Keratinocyte (primary cell): ENCODE results near the gene NATD1.

Experiments used
- CTCF ChIP-seq, 3 experiments: IDR thresholded peaks in 1 of 3; conservative IDR thresholded peaks in 1 of 3; optimal IDR thresholded peaks in 1 of 3; 2 replicates in 2 of 3; 3 replicates in 1 of 3; pipeline versions ENCODE3 to v1.5.1; 2011; ENCODE audit warnings: low read length in 3 of 3, mild to moderate bottlenecking in 3 of 3, moderate library complexity in 2 of 3, control low read depth in 1 of 3, inconsistent platforms in 1 of 3; ENCODE audit not compliant: insufficient read depth in 2 of 3; ENCODE audit errors: extremely low read depth in 1 of 3
- EZH2 ChIP-seq: IDR thresholded peaks from one replicate; pipeline ENCODE4 v1.6.1; 2012; ENCODE audit warnings: inconsistent platforms, mild to moderate bottlenecking, low read length, moderate library complexity

DNA sequence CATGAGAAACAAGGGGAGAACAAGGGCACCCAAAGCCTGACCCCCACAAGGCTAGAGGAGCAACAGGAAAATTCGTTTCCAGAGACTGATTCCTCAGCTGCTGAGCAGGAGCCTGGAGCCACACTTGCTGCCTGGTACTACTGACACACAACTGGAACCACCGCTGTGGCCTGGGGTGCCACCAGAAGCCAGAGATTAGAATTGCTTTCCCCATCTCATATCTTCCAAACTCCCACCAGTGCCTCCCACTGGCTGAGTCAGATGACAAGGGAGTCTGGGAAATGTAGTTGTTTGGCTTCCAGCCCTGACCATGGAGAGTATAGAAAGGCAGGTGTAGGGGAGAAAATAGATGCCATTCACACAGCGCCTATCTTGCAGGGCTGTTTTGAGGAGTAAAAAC is 35.1 kb downstream of the NATD1 start:
- no peak for TF ChIP-seq CTCF (optimal IDR thresholded peaks at IDR 0.05 in 1 of 3, IDR thresholded peaks at IDR 0.05 in 1 of 3, conservative IDR thresholded peaks at IDR 0.05 in 1 of 3; ENCODE audit: extremely low read depth in 1 of 3, insufficient read depth in 2 of 3, low read length in 3 of 3)
- TF ChIP-seq EZH2, result no peak
